HepG2 (cell line): ENCODE measurements around the gene TEX29. TPM values are rescaled to one million over a fixed set of nuclear protein-coding genes. Genes with fewer than 3 reads are reported as not detected.

Source experiments
- ATAC-seq: fragments of 200-7000 bp; cut with Tn5 transposase; 3 replicates; pipeline ENCODE4 v1.9.1; 2020; ENCODE audit warnings: mild to moderate bottlenecking, moderate library complexity
- BruUV-seq: library from RNA; stranded (reverse); fragments of 400-500 nt; replicated peaks from 2 replicates; lab custom pipeline; 2021; lab: Mats Ljungman, UMichigan
- CTCF ChIA-PET: fragments of 300-600 bp; formaldehyde crosslinking; extraction: SDS; loops from one replicate; lab custom pipeline; 2021; ENCODE audit warnings: low total read pairs, inconsistent platforms, low intra/inter-chr PET ratio; lab: Yijun Ruan, JAX
- POLR2A ChIA-PET: fragments of 350-600 bp; sonication (Branson Sonifier 250); formaldehyde crosslinking; loops from one replicate; lab custom pipeline; 2020; ENCODE audit warnings: antibody characterized with exemption, inconsistent platforms; lab: Yijun Ruan, JAX
- DNase-seq: peaks from one replicate; pipeline ENCODE4 v3.0.0-alpha.2; 2015; ENCODE audit warnings: low spot score
- FAIRE-seq: peaks from 3 replicates; lab custom pipeline; 2011; peaks lifted over from hg19 to GRCh38; lab: Jason Lieb, UNC
- H2AFZ ChIP-seq: one replicate; pipeline ENCODE4 v1.6.1; 2011; ENCODE audit warnings: low read length, inconsistent platforms
- H3K27ac ChIP-seq: fragments of 300-600 bp; 3 replicates; pipeline ENCODE4 v1.8.0; 2011; ENCODE audit warnings: mixed run types, mild to moderate bottlenecking, mixed read lengths, low read length, inconsistent platforms; ENCODE audit not compliant: insufficient read depth; ENCODE audit errors: extremely low read length
- H3K27me3 ChIP-seq, 2 experiments: fragments of 200-600 bp in 1 of 2; 2 replicates in 1 of 2; 3 replicates in 1 of 2; pipeline versions ENCODE4 v1.6.0 to v1.8.0; 2011; ENCODE audit warnings: low read length in 2 of 2, mild to moderate bottlenecking in 2 of 2, moderate library complexity in 2 of 2, inconsistent platforms in 1 of 2; ENCODE audit not compliant: insufficient read depth in 2 of 2, control insufficient read depth in 1 of 2
- H3K36me3 ChIP-seq, 2 experiments: fragments of 200-600 bp in 1 of 2; replicated peaks in 1 of 2; 2 replicates in 1 of 2; 3 replicates in 1 of 2; pipeline versions ENCODE4 v1.5.1 to v1.8.0; 2011; ENCODE audit warnings: low read length in 2 of 2, inconsistent platforms in 1 of 2; ENCODE audit not compliant: insufficient read depth in 2 of 2, control insufficient read depth in 1 of 2
- H3K4me1 ChIP-seq: 2 replicates; pipeline ENCODE4 v1.5.1; 2012; ENCODE audit warnings: low read length, inconsistent platforms; ENCODE audit not compliant: insufficient read depth
- H3K4me2 ChIP-seq: 2 replicates; pipeline ENCODE4 v1.6.0; 2011; ENCODE audit warnings: low read depth, low read length, inconsistent platforms
- H3K4me3 ChIP-seq, 3 experiments: fragments of 200-600 bp in 1 of 3; sonication (generic), shearing (Covaris generic) in 1 of 3; replicated peaks in 1 of 3; 2 replicates each; pipeline ENCODE4 v1.5.1; 2011 to 2016; ENCODE audit warnings: low read length in 3 of 3, inconsistent platforms in 2 of 3, low read depth in 2 of 3, mild to moderate bottlenecking in 2 of 3, control low read depth in 1 of 3, mixed read lengths in 1 of 3; ENCODE audit not compliant: insufficient read depth in 1 of 3
- H3K79me2 ChIP-seq: one replicate; pipeline ENCODE4 v1.6.1; 2011; ENCODE audit warnings: low read length, inconsistent platforms; ENCODE audit not compliant: insufficient read depth
- H3K9ac ChIP-seq: 2 replicates; pipeline ENCODE4 v1.6.0; 2011; ENCODE audit warnings: mild to moderate bottlenecking, low read depth, low read length, inconsistent platforms; ENCODE audit not compliant: insufficient read depth
- H3K9me3 ChIP-seq: 2 replicates; pipeline ENCODE4 v1.5.1; 2012; ENCODE audit warnings: mild to moderate bottlenecking, low read length
- H4K20me1 ChIP-seq: 2 replicates; pipeline ENCODE4 v1.6.0; 2011; ENCODE audit warnings: inconsistent platforms, mild to moderate bottlenecking, low read length, moderate library complexity; ENCODE audit not compliant: insufficient read depth
- JUND ChIP-seq: sonication (generic); formaldehyde crosslinking; IDR thresholded peaks from 2 replicates; pipeline ENCODE4 v1.8.0; 2022; ENCODE audit warnings: mild to moderate bottlenecking, missing genetic modification reagents
- MIXL1 ChIP-seq: IDR thresholded peaks from 2 replicates; pipeline ENCODE4 v1.6.1; 2016
- MTERF4 ChIP-seq: sonication (generic); formaldehyde crosslinking; IDR thresholded peaks from 2 replicates; pipeline ENCODE4 v1.8.0; 2023; ENCODE audit warnings: mild to moderate bottlenecking, missing genetic modification reagents
- NFE2 ChIP-seq: sonication (generic); formaldehyde crosslinking; IDR thresholded peaks from 2 replicates; pipeline ENCODE4 v1.4.0; 2020; ENCODE audit warnings: missing genetic modification reagents
- SKIL ChIP-seq: sonication (generic); formaldehyde crosslinking; IDR thresholded peaks from 2 replicates; pipeline ENCODE4 v1.8.0; 2022; ENCODE audit warnings: missing genetic modification reagents, mild to moderate bottlenecking, moderate library complexity, borderline replicate concordance
- SRF ChIP-seq: IDR thresholded peaks from 2 replicates; pipeline ENCODE4 v1.6.1; 2011; ENCODE audit warnings: mild to moderate bottlenecking, low read depth, low read length, moderate library complexity
- ZNF251 ChIP-seq: sonication (generic); formaldehyde crosslinking; IDR thresholded peaks from 2 replicates; pipeline ENCODE4 v1.9.0; 2021; ENCODE audit warnings: mild to moderate bottlenecking, missing genetic modification reagents
- ZNF350 ChIP-seq: sonication (generic); formaldehyde crosslinking; IDR thresholded peaks from 2 replicates; pipeline ENCODE4 v1.4.0; 2020; ENCODE audit warnings: mild to moderate bottlenecking, low read depth, missing genetic modification reagents, borderline replicate concordance
- ZNF441 ChIP-seq: sonication (generic); formaldehyde crosslinking; IDR thresholded peaks from 2 replicates; pipeline ENCODE4 v1.7.0; 2021; ENCODE audit warnings: missing genetic modification reagents, borderline replicate concordance
- ZNF883 ChIP-seq: sonication (generic); formaldehyde crosslinking; IDR thresholded peaks from 2 replicates; pipeline ENCODE4 v1.5.1; 2020; ENCODE audit warnings: mild to moderate bottlenecking, missing genetic modification reagents; ENCODE audit errors: not compliant biosample characterization
- ZSCAN12 ChIP-seq: sonication (generic); formaldehyde crosslinking; IDR thresholded peaks from 2 replicates; pipeline ENCODE4 v1.9.0; 2021; ENCODE audit warnings: mild to moderate bottlenecking, missing genetic modification reagents
- WGBS: methylation state at CpG from one replicate; pipeline ENCODE4 v1.1.6; 2017; ENCODE audit warnings: low lambda C conversion rate; 5-methylcytosine and 5-hydroxymethylcytosine counted together
- in situ Hi-C: cut with HindIII; loops from 2 replicates; pipeline ENCODE4 v1.10.0; 2017; ENCODE audit warnings: low pct_unique_long_range_greater_than_20kb; ENCODE audit not compliant: extremely low pct_ligation_motif_present
- intact Hi-C: fragments of 100-400 bp; cut with micrococcal nuclease; formaldehyde crosslinking; loops from one replicate; pipeline ENCODE4 v1.10.0; 2022; ENCODE audit not compliant: unreplicated experiment
- polyA plus RNA-seq, 8 experiments: library from polyadenylated mRNA; depleted of rRNA in 3 of 8; stranded (reverse) in 7 of 8; unstranded in 1 of 8; fragments of >200 nt; fragmentation: Illumina TruSeq in 4 of 8; extraction: Trizol in 4 of 8; gene quantifications; 2 replicates each; pipeline versions ENCODE4 v1.2.1 to v1.2.3, GENCODE V29; 2011 to 2016; ENCODE audit warnings: low read depth in 4 of 8, missing spikeins in 1 of 8, mixed read lengths in 1 of 8; ENCODE audit not compliant: insufficient read depth in 1 of 8
- total RNA-seq, 5 experiments: library from RNA; depleted of rRNA; stranded (reverse); fragments of >200 nt; fragmentation: Illumina TruSeq; extraction: Trizol; gene quantifications; 2 replicates each; pipeline ENCODE4 v1.2.3, GENCODE V29; 2016; ENCODE audit warnings: low read depth in 1 of 5
- TF ChIP-seq, protein P1 (sequence below): sonication (generic); formaldehyde crosslinking; IDR thresholded peaks from 2 replicates; pipeline ENCODE4 v1.4.0; 2020; ENCODE audit warnings: mild to moderate bottlenecking, low read depth, missing genetic modification reagents
- TF ChIP-seq, protein P2 (sequence below): sonication (generic); formaldehyde crosslinking; IDR thresholded peaks from 2 replicates; pipeline ENCODE4 v1.4.0; 2020; ENCODE audit warnings: missing genetic modification reagents, borderline replicate concordance

The TEX29 gene
- total and polyA plus RNA-seq, 2 of the 13 experiments (the other 11 are each of a cell fraction or from before 2014, with no cell fraction given), result 0.12 to 0.22 TPM

DNA sequence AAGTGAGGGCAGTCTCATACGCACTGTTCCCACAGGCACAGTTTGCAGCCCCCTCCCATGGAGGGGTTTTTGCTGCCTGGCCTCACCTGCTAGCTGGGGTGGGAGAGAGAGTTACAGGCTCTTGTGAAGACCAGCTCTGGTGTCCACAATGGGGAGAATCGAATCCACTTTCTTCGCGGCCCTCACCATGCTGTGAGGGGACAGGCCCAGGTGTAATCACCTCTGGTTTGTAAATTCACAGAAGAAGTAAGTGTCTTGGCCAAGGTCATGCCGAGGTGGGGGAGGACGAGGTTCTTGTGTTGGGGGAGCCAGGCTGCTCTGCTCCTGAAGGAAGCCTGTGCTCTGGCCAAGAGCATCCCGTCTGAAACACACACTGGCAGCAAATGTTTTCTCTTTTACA lies 39.5 kb downstream of the TEX29 start (continued):
- no peak for TF ChIP-seq SRF
- TF ChIP-seq, protein P1, sequence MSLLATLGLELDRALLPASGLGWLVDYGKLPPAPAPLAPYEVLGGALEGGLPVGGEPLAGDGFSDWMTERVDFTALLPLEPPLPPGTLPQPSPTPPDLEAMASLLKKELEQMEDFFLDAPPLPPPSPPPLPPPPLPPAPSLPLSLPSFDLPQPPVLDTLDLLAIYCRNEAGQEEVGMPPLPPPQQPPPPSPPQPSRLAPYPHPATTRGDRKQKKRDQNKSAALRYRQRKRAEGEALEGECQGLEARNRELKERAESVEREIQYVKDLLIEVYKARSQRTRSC (CRISPR knock-in tag), result no peak
- TF ChIP-seq NFE2, result no peak
- no peak for TF ChIP-seq MTERF4 (CRISPR knock-in tag)
- no peak for TF ChIP-seq ZNF441 (CRISPR knock-in tag)
- no peak for TF ChIP-seq JUND (CRISPR knock-in tag)
- no peak for TF ChIP-seq ZNF883 (CRISPR knock-in tag)

GRCh38 chr13:111360452-111360851 lies 40.0 kb downstream of the TEX29 start:
- CTCF ChIA-PET, result no interaction called here
- ATAC-seq (no peak), DNase-seq (no peak), FAIRE-seq (no peak)
- Histone ChIP-seq H3K4me1 (no peaks in the 10 kb centered on the region), H3K9me3 (no peaks in the 10 kb centered on the region), H4K20me1 (no peaks in the 10 kb centered on the region), H3K4me3 (no peak overlapping the region), H2AFZ (no peak overlapping the region), H3K9ac (no peak overlapping the region), H3K4me2 (no peak overlapping the region), H3K27me3 (peaks cover 1 to 43% of the 10 kb centered on the region in 2 experiments; a peak in 4 of 5 replicates), H3K27ac (no peak overlapping the region), H3K79me2 (no peaks in the 10 kb centered on the region), H3K36me3 (no peaks in the 10 kb centered on the region)
- in situ Hi-C loops, result no loop called here
- POLR2A ChIA-PET, result no interaction called here
- 62% methylated on average over 9 of the region's 9 CpGs for WGBS
- intact Hi-C loops, result no loop called here
- TF ChIP-seq ZNF350 (CRISPR knock-in tag) (no peak), ZNF251 (no peak), MIXL1 (no peak), SKIL (CRISPR knock-in tag) (no peak), ZSCAN12 (CRISPR knock-in tag) (no peak)
- TF ChIP-seq, protein P2, sequence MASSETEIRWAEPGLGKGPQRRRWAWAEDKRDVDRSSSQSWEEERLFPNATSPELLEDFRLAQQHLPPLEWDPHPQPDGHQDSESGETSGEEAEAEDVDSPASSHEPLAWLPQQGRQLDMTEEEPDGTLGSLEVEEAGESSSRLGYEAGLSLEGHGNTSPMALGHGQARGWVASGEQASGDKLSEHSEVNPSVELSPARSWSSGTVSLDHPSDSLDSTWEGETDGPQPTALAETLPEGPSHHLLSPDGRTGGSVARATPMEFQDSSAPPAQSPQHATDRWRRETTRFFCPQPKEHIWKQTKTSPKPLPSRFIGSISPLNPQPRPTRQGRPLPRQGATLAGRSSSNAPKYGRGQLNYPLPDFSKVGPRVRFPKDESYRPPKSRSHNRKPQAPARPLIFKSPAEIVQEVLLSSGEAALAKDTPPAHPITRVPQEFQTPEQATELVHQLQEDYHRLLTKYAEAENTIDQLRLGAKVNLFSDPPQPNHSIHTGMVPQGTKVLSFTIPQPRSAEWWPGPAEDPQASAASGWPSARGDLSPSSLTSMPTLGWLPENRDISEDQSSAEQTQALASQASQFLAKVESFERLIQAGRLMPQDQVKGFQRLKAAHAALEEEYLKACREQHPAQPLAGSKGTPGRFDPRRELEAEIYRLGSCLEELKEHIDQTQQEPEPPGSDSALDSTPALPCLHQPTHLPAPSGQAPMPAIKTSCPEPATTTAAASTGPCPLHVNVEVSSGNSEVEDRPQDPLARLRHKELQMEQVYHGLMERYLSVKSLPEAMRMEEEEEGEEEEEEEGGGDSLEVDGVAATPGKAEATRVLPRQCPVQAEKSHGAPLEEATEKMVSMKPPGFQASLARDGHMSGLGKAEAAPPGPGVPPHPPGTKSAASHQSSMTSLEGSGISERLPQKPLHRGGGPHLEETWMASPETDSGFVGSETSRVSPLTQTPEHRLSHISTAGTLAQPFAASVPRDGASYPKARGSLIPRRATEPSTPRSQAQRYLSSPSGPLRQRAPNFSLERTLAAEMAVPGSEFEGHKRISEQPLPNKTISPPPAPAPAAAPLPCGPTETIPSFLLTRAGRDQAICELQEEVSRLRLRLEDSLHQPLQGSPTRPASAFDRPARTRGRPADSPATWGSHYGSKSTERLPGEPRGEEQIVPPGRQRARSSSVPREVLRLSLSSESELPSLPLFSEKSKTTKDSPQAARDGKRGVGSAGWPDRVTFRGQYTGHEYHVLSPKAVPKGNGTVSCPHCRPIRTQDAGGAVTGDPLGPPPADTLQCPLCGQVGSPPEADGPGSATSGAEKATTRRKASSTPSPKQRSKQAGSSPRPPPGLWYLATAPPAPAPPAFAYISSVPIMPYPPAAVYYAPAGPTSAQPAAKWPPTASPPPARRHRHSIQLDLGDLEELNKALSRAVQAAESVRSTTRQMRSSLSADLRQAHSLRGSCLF (CRISPR knock-in tag), result no peak
- no TSS peak for BruUV-seq
